Breast epithelium (tissue), 3 donors: ENCODE measurements around the gene GRIA4.

ENCODE experiments used
- CTCF ChIP-seq, 3 donors: fragments of 450-650 bp; IDR thresholded peaks; one replicate each; pipeline ENCODE4 v1.5.1; 2016 to 2017; ENCODE audit warnings: antibody characterized with exemption in 3 of 3, mild to moderate bottlenecking in 3 of 3, moderate library complexity in 3 of 3
- POLR2A ChIP-seq: fragments of 450-650 bp; IDR thresholded peaks from one replicate; pipeline ENCODE4 v1.6.1; 2016; ENCODE audit warnings: antibody characterized with exemption, mild to moderate bottlenecking, moderate library complexity

GRCh38 chr11:106021181-106021966 is 411.5 kb downstream of the GRIA4 start:
- TF ChIP-seq CTCF (IDR thresholded peaks at IDR 0.05) (no peak), POLR2A (no peak)
